Measurements from ENCODE around the gene CR1.

DNA sequence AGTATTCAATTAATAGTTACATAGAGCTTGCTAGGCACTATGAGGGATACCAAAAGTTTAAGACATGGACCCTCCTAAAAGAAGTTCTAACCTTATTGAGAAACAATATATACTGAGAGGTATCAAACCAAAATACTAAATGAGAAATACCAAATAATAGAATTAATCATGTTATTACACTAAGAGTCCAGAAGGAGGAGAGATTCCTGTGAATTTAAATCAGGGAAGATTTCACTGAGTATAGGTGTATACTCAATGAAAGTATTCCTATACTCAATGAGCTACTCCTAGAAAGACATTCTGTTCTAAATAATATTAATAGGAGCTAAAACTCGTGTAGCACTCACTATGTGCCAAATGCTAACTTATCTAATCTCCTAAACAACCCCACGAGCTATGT, 158.4 kb downstream of the CR1 start:
- TF ChIP-seq, protein P1, sequence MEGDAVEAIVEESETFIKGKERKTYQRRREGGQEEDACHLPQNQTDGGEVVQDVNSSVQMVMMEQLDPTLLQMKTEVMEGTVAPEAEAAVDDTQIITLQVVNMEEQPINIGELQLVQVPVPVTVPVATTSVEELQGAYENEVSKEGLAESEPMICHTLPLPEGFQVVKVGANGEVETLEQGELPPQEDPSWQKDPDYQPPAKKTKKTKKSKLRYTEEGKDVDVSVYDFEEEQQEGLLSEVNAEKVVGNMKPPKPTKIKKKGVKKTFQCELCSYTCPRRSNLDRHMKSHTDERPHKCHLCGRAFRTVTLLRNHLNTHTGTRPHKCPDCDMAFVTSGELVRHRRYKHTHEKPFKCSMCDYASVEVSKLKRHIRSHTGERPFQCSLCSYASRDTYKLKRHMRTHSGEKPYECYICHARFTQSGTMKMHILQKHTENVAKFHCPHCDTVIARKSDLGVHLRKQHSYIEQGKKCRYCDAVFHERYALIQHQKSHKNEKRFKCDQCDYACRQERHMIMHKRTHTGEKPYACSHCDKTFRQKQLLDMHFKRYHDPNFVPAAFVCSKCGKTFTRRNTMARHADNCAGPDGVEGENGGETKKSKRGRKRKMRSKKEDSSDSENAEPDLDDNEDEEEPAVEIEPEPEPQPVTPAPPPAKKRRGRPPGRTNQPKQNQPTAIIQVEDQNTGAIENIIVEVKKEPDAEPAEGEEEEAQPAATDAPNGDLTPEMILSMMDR (IDR thresholded peaks at IDR 0.05) = no peak
- no peak for TF ChIP-seq POLR2A (IDR thresholded peaks at IDR 0.05)

All from ovary (tissue), 3 donors.